ENCODE data around the gene WDFY1. TPM values are rescaled to one million over a fixed set of nuclear protein-coding genes. Genes with fewer than 3 reads are reported as not detected.

WDFY1 gene
- total and polyA plus RNA-seq, 9 of the 15 experiments (the other 6 are each of a cell fraction or from before 2014, with no cell fraction given), result 5.4 to 27.6 (median 17.5) TPM

DNA sequence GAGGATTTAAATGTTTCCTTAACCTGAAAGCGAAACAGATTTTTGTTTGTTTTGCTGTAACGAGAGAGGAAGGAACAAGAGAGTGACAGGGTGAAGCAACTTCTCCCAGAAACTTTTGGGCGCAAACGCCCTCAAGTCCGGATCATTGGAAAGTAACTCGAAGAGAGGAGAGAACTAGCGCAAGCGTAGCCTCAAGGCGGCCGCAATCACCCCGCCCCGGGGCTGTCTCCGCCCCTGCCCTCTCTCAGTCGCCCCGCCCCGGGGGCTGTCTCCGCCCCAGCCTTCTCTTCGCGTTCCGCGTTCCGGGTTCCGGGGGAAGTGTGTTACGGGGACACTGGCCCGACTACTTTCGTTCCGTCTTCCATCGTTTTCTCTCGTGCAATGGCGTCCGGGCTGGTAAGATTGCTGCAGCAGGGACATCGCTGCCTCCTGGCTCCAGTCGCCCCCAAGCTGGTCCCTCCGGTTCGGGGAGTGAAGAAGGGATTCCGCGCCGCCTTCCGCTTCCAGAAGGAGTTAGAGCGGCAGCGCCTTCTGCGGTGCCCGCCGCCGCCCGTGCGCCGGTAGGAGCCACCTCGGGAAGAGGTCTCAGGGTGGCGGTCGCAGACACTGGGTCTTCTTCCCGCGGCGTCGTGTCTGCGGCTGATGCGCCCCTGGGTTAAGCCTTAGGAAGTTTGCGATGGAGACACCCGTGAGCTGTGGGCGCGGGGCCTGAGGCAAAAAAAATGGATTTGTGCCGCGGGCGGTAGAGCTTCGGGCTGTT is 12.1 kb upstream of the WDFY1 start, which contains the start of gene MRPL44 (continued):
- peak; percentile 92 for TF ChIP-seq CXXC5 (CRISPR knock-in tag; IDR thresholded peaks at IDR 0.05)
- TF ChIP-seq, protein P1, sequence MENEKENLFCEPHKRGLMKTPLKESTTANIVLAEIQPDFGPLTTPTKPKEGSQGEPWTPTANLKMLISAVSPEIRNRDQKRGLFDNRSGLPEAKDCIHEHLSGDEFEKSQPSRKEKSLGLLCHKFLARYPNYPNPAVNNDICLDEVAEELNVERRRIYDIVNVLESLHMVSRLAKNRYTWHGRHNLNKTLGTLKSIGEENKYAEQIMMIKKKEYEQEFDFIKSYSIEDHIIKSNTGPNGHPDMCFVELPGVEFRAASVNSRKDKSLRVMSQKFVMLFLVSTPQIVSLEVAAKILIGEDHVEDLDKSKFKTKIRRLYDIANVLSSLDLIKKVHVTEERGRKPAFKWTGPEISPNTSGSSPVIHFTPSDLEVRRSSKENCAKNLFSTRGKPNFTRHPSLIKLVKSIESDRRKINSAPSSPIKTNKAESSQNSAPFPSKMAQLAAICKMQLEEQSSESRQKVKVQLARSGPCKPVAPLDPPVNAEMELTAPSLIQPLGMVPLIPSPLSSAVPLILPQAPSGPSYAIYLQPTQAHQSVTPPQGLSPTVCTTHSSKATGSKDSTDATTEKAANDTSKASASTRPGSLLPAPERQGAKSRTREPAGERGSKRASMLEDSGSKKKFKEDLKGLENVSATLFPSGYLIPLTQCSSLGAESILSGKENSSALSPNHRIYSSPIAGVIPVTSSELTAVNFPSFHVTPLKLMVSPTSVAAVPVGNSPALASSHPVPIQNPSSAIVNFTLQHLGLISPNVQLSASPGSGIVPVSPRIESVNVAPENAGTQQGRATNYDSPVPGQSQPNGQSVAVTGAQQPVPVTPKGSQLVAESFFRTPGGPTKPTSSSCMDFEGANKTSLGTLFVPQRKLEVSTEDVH (IDR thresholded peaks at IDR 0.05; ENCODE audit: low read depth, partially characterized antibody), result peak; percentile 95
- TF ChIP-seq NR4A1 (CRISPR knock-in tag; IDR thresholded peaks at IDR 0.05), result no peak
- peak; percentile 74; the same call in 1 of the 2 replicates for TF ChIP-seq NR4A1 (tag; IDR thresholded peaks at IDR 0.05)
- TF ChIP-seq MCM3 (IDR thresholded peaks at IDR 0.05), result no peak
- TF ChIP-seq, protein P2, sequence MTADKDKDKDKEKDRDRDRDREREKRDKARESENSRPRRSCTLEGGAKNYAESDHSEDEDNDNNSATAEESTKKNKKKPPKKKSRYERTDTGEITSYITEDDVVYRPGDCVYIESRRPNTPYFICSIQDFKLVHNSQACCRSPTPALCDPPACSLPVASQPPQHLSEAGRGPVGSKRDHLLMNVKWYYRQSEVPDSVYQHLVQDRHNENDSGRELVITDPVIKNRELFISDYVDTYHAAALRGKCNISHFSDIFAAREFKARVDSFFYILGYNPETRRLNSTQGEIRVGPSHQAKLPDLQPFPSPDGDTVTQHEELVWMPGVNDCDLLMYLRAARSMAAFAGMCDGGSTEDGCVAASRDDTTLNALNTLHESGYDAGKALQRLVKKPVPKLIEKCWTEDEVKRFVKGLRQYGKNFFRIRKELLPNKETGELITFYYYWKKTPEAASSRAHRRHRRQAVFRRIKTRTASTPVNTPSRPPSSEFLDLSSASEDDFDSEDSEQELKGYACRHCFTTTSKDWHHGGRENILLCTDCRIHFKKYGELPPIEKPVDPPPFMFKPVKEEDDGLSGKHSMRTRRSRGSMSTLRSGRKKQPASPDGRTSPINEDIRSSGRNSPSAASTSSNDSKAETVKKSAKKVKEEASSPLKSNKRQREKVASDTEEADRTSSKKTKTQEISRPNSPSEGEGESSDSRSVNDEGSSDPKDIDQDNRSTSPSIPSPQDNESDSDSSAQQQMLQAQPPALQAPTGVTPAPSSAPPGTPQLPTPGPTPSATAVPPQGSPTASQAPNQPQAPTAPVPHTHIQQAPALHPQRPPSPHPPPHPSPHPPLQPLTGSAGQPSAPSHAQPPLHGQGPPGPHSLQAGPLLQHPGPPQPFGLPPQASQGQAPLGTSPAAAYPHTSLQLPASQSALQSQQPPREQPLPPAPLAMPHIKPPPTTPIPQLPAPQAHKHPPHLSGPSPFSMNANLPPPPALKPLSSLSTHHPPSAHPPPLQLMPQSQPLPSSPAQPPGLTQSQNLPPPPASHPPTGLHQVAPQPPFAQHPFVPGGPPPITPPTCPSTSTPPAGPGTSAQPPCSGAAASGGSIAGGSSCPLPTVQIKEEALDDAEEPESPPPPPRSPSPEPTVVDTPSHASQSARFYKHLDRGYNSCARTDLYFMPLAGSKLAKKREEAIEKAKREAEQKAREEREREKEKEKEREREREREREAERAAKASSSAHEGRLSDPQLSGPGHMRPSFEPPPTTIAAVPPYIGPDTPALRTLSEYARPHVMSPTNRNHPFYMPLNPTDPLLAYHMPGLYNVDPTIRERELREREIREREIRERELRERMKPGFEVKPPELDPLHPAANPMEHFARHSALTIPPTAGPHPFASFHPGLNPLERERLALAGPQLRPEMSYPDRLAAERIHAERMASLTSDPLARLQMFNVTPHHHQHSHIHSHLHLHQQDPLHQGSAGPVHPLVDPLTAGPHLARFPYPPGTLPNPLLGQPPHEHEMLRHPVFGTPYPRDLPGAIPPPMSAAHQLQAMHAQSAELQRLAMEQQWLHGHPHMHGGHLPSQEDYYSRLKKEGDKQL (CRISPR knock-in tag; IDR thresholded peaks at IDR 0.05; ENCODE audit: borderline replicate concordance), result no peak
- no peak for TF ChIP-seq PCBP2 (IDR thresholded peaks at IDR 0.05; ENCODE audit: low read depth, low read length, poor library complexity, severe bottlenecking)
- no peak for TF ChIP-seq ZNF695 (CRISPR knock-in tag; IDR thresholded peaks at IDR 0.05)
- TF ChIP-seq SUPT5H (IDR thresholded peaks at IDR 0.05), result peak; percentile 78
- no peak for TF ChIP-seq DMBX1 (CRISPR knock-in tag; IDR thresholded peaks at IDR 0.05; ENCODE audit: borderline replicate concordance)
- no peak for TF ChIP-seq PCBP1 (IDR thresholded peaks at IDR 0.05; ENCODE audit: low read depth, low read length, poor library complexity, severe bottlenecking)
- peak; percentile 62 for TF ChIP-seq CEBPB (tag; IDR thresholded peaks at IDR 0.05)
- TF ChIP-seq, protein P3, sequence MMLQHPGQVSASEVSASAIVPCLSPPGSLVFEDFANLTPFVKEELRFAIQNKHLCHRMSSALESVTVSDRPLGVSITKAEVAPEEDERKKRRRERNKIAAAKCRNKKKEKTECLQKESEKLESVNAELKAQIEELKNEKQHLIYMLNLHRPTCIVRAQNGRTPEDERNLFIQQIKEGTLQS (IDR thresholded peaks at IDR 0.05), result no peak
- TF ChIP-seq, protein P3 (CRISPR knock-in tag; conservative IDR thresholded peaks at IDR 0.05), result no peak
- peak; percentile 89 for TF ChIP-seq NBN (IDR thresholded peaks at IDR 0.05; ENCODE audit: low read depth)
- TF ChIP-seq BRCA1 (IDR thresholded peaks at IDR 0.05), result no peak
- no peak for TF ChIP-seq BRCA1 (CRISPR knock-in tag; IDR thresholded peaks at IDR 0.05)
- TF ChIP-seq NCOA4 (IDR thresholded peaks at IDR 0.05; ENCODE audit: partially characterized antibody), result no peak
- peak; percentile 89 for TF ChIP-seq KDM5B (IDR thresholded peaks at IDR 0.05; ENCODE audit: insufficient replicate concordance, low read depth, low read length)

All from K562 (cell line).